GM21576 (cell line): ENCODE data around the gene TMEM33.
A peak's percentile ranks its signal among the peaks of the same experiment; 100 is the strongest.

ENCODE experiments used
- ATAC-seq: cut with Tn5 transposase; IDR thresholded peaks from one replicate; pipeline ENCODE4 v1.9.1; 2021; ENCODE audit warnings: mild to moderate bottlenecking, moderate library complexity; ENCODE audit not compliant: unreplicated experiment

The TMEM33 gene

DNA sequence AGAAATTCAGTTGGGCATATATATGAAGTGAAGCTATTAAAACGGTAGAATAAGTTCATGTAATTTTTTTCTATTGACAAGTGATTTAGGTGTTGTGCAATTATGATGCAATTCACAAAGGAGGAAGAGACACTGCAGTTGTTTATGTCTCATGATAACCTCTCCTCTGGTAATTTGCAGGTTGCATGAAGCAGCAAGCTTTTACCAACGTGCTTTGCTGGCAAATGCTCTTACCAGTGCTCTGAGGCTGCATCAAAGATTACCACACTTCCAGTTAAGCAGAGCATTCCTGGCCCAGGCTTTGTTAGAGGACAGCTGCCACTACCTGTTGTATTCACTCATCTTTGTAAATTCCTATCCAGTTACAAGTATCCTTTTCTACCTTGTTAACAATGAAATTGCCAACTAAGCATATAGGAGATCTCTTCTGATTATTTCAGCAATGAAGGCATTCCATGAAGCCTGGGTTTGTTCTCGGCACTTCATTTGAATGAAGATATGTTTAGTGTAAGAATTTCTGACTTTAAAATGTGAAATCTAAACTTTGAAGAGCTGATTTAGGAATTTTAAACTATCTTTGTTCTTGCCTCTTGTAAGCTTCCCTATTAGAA lies 3.9 kb downstream of the TMEM33 start:
- no peak for ATAC-seq

DNA sequence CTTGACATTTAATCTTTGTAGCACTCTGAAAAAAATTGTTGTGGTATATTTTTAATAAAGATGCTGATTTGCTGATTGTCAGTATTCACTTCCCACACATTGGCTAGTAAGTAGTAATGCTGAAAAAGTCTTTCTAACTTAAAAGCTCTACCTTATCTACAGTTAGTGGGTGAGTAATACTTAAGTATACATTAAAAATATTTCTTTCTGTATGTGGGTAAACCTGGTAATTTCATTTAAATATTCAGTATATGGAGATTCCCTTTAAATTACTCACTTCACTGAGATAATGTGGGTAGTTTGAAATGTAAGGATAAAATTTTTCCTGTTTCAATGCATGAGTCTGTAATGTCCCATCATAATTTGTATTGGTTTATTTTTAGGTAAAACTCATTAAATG lies 5.6 kb downstream of the TMEM33 start:
- ATAC-seq, result no peak

DNA sequence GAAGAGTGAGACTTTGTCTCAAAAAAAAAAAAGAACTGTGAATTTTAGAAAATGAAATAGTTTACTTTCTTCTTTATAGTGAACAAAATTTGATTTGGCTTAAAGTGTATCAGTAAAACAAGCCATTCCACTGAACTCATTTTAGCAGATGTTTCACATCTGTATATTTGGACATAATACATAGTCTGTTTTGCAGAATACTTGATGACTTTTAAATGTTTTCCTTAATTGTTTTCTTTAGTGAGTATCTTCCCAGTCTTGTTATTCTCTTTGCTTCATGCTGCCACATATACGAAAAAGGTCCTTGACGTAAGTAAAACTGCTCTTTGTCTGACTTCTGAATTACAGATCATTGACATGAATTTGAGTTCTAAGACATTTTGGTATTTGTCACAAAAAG lies 8.3 kb downstream of the TMEM33 start:
- no peak for ATAC-seq

DNA sequence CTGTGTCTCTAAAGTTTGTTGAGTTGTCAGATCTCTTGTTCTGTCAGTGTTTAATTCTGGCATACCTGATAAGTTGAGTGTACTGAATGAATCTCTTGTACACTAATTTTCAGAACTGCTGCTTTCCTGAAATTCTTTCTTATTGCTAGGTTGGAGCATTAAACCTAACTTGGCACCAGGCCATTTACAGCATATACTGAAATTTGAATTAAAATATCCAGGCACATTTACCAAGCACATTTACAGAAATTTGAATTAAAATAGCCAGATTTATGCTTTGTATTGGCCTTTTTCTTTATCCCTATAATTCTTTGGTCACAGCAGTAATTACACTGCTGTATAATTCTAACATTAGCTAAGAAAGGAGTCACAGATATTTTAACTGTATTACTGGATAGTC lies 8.9 kb downstream of the TMEM33 start:
- ATAC-seq, result no peak

DNA sequence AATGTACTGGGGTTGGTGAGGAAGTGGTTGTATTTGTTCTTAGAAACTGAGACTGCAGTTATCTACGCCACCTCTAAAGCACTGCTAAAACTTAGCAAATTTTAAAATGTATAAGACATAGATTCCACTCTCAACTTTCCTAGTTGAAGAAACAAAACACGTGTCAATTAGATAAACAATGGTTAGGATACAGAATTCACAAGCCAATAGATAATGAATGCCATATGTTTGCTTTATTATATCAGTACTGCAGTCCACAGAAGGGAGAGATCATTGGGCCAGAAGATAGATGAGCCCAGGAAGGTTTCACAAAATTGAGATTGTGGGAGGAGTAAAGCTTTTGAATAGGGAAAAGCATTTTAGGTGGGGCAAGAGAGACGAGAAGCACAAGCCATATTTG lies 14.3 kb downstream of the TMEM33 start:
- ATAC-seq, result no peak

DNA sequence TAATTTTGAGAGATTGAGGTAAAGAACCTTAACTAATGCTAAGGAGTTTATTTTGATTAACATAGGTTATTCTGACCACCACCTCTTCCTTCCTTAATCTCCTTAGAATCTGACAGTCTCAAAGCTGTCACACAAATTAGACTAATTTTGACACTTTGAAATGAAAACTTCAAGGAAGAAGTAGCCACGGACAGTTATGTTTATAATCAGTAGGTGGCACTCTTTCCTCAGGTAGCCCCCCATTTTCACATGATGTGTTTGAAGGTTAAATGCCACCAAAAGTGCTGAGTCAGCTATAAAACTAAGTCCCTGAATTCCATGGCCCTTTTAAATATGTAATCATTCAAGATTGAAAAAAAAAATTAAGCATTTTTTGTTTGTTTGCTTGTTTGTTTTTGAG lies 22.4 kb downstream of the TMEM33 start:
- ATAC-seq, result no peak

DNA sequence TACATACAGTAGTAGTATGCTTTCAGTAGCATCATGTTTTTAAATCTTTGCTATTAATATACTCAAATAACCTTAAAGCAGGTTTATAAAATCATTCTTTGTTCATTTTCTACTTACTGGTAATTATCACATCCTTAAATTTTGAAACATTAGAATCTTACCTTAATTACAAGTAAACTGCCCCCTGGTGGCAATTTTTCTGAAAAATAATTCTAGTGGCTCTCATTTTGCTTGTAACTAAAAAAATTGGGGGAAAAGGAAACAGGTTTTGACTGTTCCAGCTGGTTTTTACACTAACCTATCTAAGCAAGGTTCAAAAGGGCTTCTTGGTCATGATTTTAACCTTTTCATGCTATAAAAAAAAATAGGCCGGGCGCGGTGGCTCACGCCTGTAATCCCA lies 27.9 kb downstream of the TMEM33 start:
- ATAC-seq, result no peak

DNA sequence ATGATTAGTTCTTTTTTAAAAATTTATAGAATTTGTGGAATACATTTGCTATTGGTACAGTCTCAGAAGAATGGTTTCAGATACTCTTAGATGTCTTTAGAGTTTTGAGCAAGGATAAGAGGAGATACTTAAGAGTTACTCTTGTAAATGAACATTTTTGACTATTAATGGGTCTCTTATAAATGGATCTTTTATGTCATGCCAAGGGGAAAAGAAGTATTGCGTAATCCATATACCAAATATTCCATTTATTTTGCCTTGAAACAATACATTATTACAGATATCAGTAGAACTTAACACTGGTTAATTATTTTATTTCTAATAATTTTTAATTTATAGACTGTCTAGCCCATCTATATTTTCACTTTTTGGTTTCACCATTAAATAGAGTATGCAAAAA lies 29.2 kb downstream of the TMEM33 start:
- ATAC-seq, result no peak

DNA sequence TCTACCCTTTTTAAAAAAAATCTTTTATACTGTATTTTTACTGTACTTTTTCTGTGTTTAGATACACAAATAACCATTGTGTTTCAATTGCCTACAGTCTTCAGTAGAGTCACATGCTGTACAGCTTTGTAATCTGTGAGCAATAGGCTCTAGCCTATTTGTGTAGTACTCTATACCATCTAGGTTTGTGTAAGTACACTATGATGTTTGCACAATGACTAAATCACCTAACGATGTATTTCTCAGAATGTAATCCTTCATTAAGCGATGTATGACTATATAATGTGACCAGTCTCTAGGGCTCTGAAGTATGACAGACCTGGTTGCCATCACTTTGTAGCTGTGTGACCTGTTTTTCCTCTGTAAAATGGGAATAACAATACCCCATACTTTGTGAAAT lies 32.2 kb downstream of the TMEM33 start:
- ATAC-seq, result no peak

DNA sequence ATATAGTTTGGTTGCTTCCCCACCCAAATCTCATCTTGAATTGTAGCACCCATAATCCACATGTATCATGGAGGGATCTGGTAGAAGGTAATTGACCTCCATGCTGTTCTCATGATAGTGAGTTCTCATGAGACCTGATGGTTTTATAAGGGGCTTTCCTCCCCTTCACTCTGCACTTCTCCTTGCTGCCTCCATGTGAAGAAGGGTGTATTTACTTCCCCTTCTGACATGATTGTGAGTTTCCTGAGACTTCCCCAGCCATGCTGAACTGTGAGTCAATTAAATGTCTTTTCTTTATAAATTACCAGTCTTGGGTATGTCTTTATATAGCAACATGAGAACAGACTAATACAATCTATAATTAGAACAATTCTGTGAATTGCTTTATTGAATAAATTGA lies 34.4 kb downstream of the TMEM33 start:
- no peak for ATAC-seq

DNA sequence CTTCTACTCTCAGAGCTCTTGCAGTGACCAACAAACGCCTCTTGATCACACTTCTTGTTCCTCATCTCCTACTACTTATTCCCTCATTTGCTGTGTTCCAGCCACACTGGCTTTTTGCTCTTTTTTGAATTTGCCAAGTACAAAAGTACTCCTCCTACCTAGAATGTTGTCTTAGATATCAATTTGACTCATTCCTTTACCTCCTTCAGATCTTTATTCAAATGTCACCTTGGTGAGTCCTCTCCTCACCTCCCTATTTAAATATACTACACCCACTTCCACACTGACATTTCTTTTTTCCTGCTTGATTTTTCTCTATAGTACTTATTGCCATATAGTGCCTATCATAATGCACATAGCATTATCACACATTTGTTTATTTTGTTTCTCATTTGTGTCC lies 40.1 kb downstream of the TMEM33 start:
- ATAC-seq, result no peak

DNA sequence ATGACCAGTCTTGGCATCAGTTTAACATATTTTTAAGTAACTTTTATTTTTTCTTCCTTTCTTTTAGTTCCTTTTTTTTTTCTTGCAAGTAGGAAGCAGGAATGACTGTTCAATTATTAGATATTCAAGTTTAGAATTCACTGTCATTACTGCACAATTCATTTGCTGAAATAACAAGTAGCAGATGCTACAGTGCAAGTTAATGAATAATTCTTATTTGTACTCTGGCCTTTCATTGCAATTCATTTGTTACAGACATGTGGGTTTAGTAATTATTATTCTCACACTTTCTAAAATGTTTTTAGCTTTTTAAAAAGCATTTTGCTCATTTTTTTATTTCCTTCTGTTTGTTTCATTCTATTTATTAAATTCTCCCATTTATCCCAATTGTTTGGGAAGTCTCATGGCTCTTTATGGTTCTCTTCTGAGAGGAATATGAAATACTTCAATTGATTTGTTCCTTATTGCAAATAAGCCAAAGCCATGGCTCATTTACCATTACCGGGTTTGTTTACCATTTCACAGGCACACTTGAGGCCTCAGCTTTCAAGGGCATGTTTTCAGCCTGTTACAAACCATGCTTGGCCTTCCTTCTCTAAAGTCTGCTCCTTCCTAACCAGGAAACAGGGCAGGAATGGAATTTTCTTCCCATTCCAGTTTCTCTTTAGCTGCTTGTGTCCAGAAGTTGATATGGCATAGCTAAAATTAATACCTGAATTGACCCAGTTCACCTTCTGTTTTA lies 41.7 kb downstream of the TMEM33 start:
- no peak for ATAC-seq

DNA sequence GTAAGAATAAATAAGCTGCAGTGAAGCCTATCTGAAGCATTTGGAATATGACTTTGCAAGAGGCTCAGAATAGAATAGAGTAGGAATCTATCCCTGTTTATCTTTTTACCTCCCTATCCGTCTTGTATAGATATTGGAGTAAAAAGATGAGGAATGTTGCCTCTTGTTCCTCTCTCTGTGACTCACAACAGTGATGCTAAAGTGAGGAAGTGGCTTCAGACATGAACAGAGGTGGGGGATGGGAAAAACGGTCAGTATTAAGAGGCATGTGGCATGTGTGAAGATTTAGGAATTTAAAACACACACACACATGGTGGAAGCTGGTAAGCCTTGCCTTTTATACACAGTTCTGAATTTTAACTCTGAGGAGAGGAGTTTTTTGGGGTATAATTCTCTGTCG lies 42.5 kb downstream of the TMEM33 start:
- ATAC-seq, result no peak

DNA sequence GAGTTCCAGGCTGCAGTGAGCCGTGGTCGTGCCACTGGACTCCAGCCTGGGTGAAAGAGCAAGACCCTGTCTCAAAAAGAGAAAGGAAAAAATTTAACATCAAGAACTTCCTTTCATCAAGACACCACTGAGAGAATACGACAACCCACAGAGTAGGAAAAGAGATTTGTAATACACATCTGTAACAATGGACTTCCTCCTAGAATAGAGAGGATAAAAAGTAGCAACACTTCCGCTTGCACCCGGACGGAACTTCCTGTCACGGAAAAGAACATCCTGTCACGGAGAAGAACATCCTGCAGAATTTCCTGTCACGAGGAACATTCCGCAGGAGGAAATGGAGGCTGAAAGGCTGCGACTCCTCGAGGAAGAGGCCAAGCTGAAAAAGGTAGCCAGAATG lies 46.2 kb downstream of the TMEM33 start, which contains the start of gene DCAF4L1:
Gene DCAF4L1 (plus strand): TSS at position 301 of the 400 bp plus-strand sequence. CDS start 37 bp downstream, at position 338.
- ATAC-seq, result no peak

DNA sequence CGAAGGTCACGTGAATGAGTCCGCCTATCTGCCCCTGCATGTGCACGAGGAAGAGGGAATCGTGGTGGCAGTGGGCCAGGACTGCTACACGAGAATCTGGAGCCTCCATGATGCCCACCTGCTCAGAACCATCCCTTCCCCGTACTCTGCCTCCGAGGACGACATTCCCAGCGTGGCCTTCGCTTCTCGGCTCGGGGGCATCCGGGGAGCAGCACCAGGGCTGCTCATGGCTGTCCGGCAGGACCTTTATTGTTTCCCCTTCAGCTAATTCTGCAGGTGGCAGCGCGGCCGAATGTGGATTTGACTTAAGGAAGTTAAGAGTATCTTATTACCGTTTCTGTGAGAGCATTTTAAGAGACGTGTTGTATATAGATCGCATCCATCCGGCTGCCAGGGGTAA lies 47.5 kb downstream of the TMEM33 start:
- no peak for ATAC-seq

DNA sequence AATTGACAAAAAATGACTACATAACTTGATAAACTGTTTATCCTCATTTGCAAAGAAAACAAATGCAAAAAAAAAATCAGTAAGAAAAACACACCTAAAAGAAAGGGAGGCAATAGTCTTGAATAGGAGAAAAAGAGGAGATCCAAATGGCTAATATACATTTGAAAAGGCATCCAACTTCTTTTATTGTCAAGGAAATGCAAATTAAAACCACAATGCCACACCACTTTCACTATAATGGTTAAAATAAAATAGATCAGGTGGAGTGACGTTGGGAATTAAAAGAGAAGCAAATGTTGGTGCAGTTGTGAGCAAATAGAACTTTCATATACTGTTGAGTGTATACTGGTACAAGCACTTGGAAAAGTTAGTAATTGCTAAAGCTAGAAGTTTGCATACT lies 49.9 kb downstream of the TMEM33 start:
- ATAC-seq, result no peak

DNA sequence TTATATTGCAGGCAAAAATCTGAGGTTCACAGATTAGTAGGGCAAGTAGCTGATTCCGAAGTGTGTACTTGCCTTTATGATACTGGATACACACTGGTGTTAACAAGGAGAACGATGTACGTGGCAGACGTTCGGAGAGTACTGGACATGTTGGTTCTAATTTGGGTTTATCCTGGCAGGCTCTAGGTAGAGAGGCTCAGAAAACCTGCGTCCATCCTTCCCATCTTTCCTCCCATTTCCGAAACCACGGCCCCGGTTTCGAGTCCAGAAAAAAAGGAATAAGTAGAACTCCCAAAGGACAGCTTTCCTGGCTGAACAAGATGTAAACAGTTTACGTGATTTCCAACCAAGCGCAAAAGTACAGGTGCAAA lies 54.8 kb downstream of the TMEM33 start:
- ATAC-seq, result peak; percentile 18

DNA sequence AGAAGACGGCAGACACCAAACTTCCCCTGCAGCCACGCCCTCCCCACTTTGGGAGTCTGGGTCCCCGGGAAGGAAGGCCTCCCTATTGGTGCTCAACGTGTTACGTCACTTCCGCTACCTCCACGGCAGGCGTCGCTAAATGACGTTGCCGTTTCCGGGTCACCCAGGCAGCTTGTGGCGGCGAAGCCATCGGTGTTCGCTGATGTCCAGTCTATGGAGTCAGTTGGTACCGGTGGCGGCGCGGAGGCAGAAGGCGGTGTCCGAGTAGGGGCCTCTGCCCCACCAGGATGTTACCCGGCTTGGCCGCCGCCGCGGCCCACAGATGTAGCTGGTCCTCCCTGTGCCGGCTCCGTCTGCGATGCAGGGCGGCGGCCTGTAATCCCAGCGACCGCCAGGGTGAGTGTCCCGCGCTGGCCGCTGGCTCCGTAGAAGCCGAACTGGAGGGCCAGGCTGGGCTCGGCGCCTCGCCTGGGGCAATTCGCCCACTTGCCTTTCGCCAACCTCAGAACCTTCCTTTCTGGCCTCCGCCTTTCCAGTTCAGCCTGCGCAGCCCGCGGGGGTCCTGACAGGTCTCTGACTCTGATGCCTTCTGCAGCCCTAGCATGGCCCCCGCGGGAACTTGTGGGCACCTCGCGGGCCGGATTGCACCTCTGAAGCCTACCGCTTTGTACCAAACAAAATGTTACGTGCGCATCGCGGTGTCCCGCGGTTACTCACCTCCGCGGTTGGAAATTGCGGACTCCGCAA lies 55.3 kb downstream of the TMEM33 start, which contains the start of gene SLC30A9:
Gene SLC30A9 (plus strand): TSS at position 166 of the 747 bp plus-strand sequence. CDS start 122 bp downstream, at position 288.
- peak; percentile 99 for ATAC-seq

DNA sequence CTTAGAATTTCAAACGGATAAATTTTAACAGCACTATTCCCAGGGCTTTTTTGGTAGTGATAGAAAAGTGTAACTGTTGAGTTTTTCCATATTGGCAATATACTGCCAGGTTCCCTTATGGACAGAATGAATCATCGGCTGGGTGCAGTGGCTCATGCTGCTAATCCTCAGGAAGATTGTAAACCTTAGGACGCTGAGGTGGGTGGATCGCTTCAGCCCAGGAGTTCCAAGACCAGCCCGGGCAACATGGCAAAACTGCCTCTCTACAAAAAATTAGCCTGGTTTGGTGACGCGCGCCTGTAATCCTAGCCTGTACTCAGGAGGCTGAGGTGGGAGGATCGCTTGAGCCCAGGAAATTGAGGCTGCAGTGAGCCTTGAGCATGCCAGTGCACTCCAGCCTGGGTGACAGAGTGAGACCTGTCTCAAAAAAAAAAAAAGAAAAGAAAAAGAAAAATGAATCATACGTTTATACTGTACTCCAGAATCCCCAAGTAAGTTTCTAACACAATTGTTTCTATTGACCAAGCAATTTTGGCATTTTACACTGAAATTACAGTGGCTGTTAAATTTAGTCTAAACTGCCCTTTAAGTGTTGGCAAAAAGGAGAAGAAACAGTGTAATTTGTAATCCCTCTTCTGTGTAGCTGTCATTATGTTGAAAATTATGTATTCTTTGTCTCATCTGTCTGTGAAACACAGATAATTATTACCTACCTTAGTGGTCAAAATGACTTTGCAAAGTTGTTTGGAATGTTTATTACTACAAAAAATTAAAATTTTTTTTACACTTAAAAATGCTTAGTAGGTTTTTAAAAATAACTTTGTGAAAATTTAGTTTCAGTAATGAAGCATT lies 56.9 kb downstream of the TMEM33 start:
- no peak for ATAC-seq

DNA sequence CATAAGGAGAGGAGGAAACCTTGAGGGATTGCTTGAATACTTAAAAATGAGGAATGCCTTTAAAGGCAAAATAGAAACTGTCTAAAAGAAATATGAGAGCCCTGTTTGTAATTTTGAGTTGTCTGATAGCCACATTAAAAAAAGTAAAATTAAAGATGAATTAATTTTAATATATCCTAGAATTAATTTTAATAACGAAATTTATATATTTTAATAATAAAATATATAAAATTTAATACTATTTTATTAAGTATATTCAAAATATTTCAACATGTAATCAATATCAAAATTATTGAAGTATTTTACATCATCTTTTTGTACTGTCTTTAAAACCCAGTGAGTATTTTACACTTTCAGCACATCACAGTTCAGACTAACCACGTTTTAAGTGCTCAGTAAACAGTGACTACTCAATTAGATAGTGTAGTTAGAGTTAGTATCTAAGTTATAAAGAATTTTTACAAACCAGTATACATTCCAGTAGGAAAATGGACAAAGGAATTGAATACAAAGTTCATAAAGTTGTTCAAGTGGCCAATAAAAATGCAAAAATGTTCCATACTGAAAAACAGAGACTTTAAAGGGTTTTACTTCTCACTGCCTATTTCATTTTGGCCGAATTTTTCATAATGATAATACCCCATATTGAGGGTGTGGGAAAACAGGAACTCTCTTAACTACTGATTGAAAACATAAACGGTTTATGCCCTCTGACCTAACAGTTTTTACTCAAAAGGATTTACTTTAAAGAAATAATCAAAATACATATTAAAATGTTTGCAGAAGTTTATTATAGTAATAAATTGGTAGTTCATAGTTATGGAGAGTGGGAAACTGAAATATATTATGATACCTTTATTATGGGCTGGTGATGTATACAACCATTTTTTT lies 58.0 kb downstream of the TMEM33 start:
- no peak for ATAC-seq
